Stimulated activated CD4-positive, alpha-beta T cell treated with anti-CD3 and anti-CD28 coated beads, Interleukin-4, amount 100 ng/mL, for 48 hours (primary cell): Measurements from ENCODE around the gene HOXD9.

Experiments
- DNase-seq, 2 donors: peaks; one replicate each; pipeline ENCODE4 v3.0.0-alpha.2; 2020; ENCODE audit warnings: low read depth in 2 of 2

Gene HOXD9

GRCh38 chr2:176124110-176124946 lies 1.8 kb downstream of the HOXD9 start:
- no peak for DNase-seq

GRCh38 chr2:176124947-176125771 lies 2.6 kb downstream of the HOXD9 start:
- no peak for DNase-seq

- DNase-seq, result no peak
These were observed 3.2 kb downstream of the HOXD9 start for GRCh38 chr2:176125772-176126054.

GRCh38 chr2:176126929-176127773 lies 4.6 kb downstream of the HOXD9 start:
- peak; percentile 43 to 64 for DNase-seq

GRCh38 chr2:176127774-176128072 lies 5.2 kb downstream of the HOXD9 start:
- no peak for DNase-seq

GRCh38 chr2:176128172-176128981 lies 5.9 kb downstream of the HOXD9 start:
- no peak for DNase-seq

GRCh38 chr2:176128982-176129796 lies 6.7 kb downstream of the HOXD9 start, which contains the start of gene HOXD8:
Gene HOXD8 (plus strand): TSS chr2:176129705. CDS start chr2:176130367, 662 bp downstream.
- DNase-seq, result no peak

GRCh38 chr2:176129813-176130146 lies 7.3 kb downstream of the HOXD9 start:
- DNase-seq, result no peak

- DNase-seq, result no peak
These were observed 7.8 kb downstream of the HOXD9 start for GRCh38 chr2:176130147-176130956.

- DNase-seq, result no peak
These were observed 8.7 kb downstream of the HOXD9 start for GRCh38 chr2:176130957-176131847.

GRCh38 chr2:176131848-176132158 lies 9.3 kb downstream of the HOXD9 start:
- DNase-seq, result no peak

GRCh38 chr2:176132205-176133171 lies 10.0 kb downstream of the HOXD9 start:
- DNase-seq, result no peak

GRCh38 chr2:176133389-176133788 lies 10.9 kb downstream of the HOXD9 start:
- DNase-seq, result no peak

GRCh38 chr2:176134035-176134434 lies 11.5 kb downstream of the HOXD9 start:
- no peak for DNase-seq

GRCh38 chr2:176135035-176135440 lies 12.5 kb downstream of the HOXD9 start:
- no peak for DNase-seq

GRCh38 chr2:176136374-176137251 lies 14.1 kb downstream of the HOXD9 start:
- no peak for DNase-seq

GRCh38 chr2:176137252-176137580 lies 14.7 kb downstream of the HOXD9 start:
- no peak for DNase-seq
